Fibroblast of lung (primary cell): ENCODE results near the gene TET1. TPM values are rescaled to one million over a fixed set of nuclear protein-coding genes. Genes with fewer than 3 reads are reported as not detected.
"Not testable (repeated sequence)": the region's sequence is repeated elsewhere in the genome, so short reads cannot be mapped to it uniquely, and the experiment has no call there.

ENCODE experiments used
- DNase-seq, 2 donors: peaks; one replicate each; pipeline versions ENCODE4 v3.0.0 to v3.0.0-alpha.2; 2010; ENCODE audit warnings: low read depth in 2 of 2
- H2AFZ ChIP-seq: 2 replicates; pipeline ENCODE4 v1.5.1; 2012; ENCODE audit warnings: low read length, control low read depth, inconsistent platforms
- H3K27ac ChIP-seq: 2 replicates; pipeline ENCODE4 v1.5.1; 2011; ENCODE audit warnings: low read length, control low read depth; ENCODE audit not compliant: insufficient read depth
- H3K27me3 ChIP-seq: 2 replicates; pipeline ENCODE4 v1.5.1; 2011; ENCODE audit warnings: mild to moderate bottlenecking, low read length; ENCODE audit not compliant: control insufficient read depth, insufficient read depth
- H3K36me3 ChIP-seq: 2 replicates; pipeline ENCODE4 v1.5.1; 2011; ENCODE audit warnings: low read length; ENCODE audit not compliant: control insufficient read depth, insufficient read depth
- H3K4me1 ChIP-seq: 2 replicates; pipeline ENCODE4 v1.5.1; 2011; ENCODE audit warnings: low read length; ENCODE audit not compliant: control insufficient read depth, insufficient read depth; ENCODE audit errors: extremely low read depth
- H3K4me2 ChIP-seq: 2 replicates; pipeline ENCODE4 v1.5.1; 2011; ENCODE audit warnings: low read length, control low read depth; ENCODE audit not compliant: insufficient read depth; ENCODE audit errors: extremely low read depth
- H3K4me3 ChIP-seq, 4 experiments: fragments of 200-600 bp in 1 of 4; sonication (generic) in 1 of 4; replicated peaks in 1 of 4; 2 replicates each; pipeline ENCODE4 v1.5.1; 2011 to 2016; ENCODE audit warnings: low read length in 4 of 4, low read depth in 3 of 4, mild to moderate bottlenecking in 3 of 4, control low read depth in 2 of 4, inconsistent platforms in 1 of 4, mixed read lengths in 1 of 4; ENCODE audit not compliant: insufficient read depth in 1 of 4; ENCODE audit errors: control extremely low read depth in 1 of 4
- H3K79me2 ChIP-seq: 2 replicates; pipeline ENCODE4 v1.5.1; 2012; ENCODE audit warnings: mild to moderate bottlenecking, low read length, inconsistent platforms; ENCODE audit not compliant: control insufficient read depth, insufficient read depth
- H3K9ac ChIP-seq: 2 replicates; pipeline ENCODE4 v1.5.1; 2011; ENCODE audit warnings: mild to moderate bottlenecking, low read length, control low read depth; ENCODE audit not compliant: insufficient read depth
- H3K9me3 ChIP-seq: 2 replicates; pipeline ENCODE4 v1.5.1; 2012; ENCODE audit warnings: low read depth, low read length; ENCODE audit not compliant: control insufficient read depth, insufficient read depth
- H4K20me1 ChIP-seq: 2 replicates; pipeline ENCODE4 v1.5.1; 2011; ENCODE audit warnings: low read length; ENCODE audit not compliant: control insufficient read depth, insufficient read depth; ENCODE audit errors: extremely low read depth
- EZH2 ChIP-seq: IDR thresholded peaks from 2 replicates; pipeline ENCODE4 v1.5.1; 2012; ENCODE audit warnings: low read length, control low read depth, mild to moderate bottlenecking; ENCODE audit errors: missing control alignments
- polyA plus RNA-seq, 2 donors: library from polyadenylated mRNA; depleted of rRNA in 1 of 2; stranded (reverse) in 1 of 2; unstranded in 1 of 2; fragments of >200 nt; gene quantifications; 2 replicates each; pipeline ENCODE4 v1.2.1, GENCODE V29; 2011 to 2012; ENCODE audit warnings: missing spikeins in 1 of 2
- total RNA-seq: library from RNA; depleted of rRNA; stranded (reverse); fragments of >200 nt; gene quantifications from 2 replicates; pipeline ENCODE4 v1.2.1, GENCODE V29; 2014
- TF ChIP-seq, protein P1 (sequence below), 2 donors: IDR thresholded peaks in 1 of 2; conservative IDR thresholded peaks in 1 of 2; 1 replicate in 1 of 2; 2 replicates in 1 of 2; pipeline ENCODE4 v1.5.1; 2011 to 2012; ENCODE audit warnings: low read length in 2 of 2, control low read depth in 1 of 2, inconsistent platforms in 1 of 2, low read depth in 1 of 2, mild to moderate bottlenecking in 1 of 2

TET1 gene
- total and polyA plus RNA-seq, 2 donors (not counting 1 experiment from before 2014, with no cell fraction given), result 3.3 to 4.7 TPM

DNA sequence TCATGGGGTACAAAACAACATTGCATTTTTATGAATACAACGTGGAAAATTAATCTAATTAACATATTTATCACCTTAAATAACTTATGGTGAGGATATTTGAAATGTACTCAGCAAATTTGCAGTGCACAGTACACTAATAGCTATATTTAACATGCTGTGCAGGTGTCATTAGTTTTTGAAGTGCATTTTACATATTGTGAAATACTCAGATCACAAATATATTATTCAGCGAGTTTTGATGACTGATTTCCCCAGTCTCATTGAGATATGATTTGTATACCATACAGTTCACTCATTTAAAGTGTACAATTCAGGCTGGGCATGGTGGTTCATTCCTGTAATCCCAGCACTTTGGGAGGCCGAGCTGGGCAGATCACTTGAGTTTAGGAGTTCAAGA, 59.5 kb downstream of the TET1 start:
- H3K36me3 ChIP-seq, result no peaks in the 10 kb centered on the region
- no peaks in the 10 kb centered on the region for H3K9me3 ChIP-seq
- no peak overlapping the region for H2AFZ ChIP-seq
- H4K20me1 ChIP-seq, result no peaks in the 10 kb centered on the region
- no peaks in the 10 kb centered on the region for H3K79me2 ChIP-seq
- H3K27me3 ChIP-seq, result no peaks in the 10 kb centered on the region
- H3K4me1 ChIP-seq, result no peaks in the 10 kb centered on the region
- no peak overlapping the region for H3K4me3 ChIP-seq
- no peak overlapping the region for H3K4me2 ChIP-seq
- no peak overlapping the region for H3K9ac ChIP-seq
- TF ChIP-seq, protein P1, sequence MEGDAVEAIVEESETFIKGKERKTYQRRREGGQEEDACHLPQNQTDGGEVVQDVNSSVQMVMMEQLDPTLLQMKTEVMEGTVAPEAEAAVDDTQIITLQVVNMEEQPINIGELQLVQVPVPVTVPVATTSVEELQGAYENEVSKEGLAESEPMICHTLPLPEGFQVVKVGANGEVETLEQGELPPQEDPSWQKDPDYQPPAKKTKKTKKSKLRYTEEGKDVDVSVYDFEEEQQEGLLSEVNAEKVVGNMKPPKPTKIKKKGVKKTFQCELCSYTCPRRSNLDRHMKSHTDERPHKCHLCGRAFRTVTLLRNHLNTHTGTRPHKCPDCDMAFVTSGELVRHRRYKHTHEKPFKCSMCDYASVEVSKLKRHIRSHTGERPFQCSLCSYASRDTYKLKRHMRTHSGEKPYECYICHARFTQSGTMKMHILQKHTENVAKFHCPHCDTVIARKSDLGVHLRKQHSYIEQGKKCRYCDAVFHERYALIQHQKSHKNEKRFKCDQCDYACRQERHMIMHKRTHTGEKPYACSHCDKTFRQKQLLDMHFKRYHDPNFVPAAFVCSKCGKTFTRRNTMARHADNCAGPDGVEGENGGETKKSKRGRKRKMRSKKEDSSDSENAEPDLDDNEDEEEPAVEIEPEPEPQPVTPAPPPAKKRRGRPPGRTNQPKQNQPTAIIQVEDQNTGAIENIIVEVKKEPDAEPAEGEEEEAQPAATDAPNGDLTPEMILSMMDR (conservative IDR thresholded peaks at IDR 0.05 in 1 of 2, IDR thresholded peaks at IDR 0.05 in 1 of 2; ENCODE audit: low read depth in 1 of 2, low read length in 2 of 2), result no peak
- TF ChIP-seq EZH2, result no peak
- no peak overlapping the region for H3K27ac ChIP-seq
- DNase-seq, result no peak

- H4K20me1 ChIP-seq, result no peaks in the 10 kb centered on the region
- no peaks in the 10 kb centered on the region for H3K36me3 ChIP-seq
- H3K27ac ChIP-seq, result no peak overlapping the region
- H3K4me3 ChIP-seq, result no peak overlapping the region
- no peak overlapping the region for H2AFZ ChIP-seq
- no peaks in the 10 kb centered on the region for H3K79me2 ChIP-seq
- DNase-seq, result no peak
- no peak overlapping the region for H3K4me2 ChIP-seq
- H3K9me3 ChIP-seq, result no peaks in the 10 kb centered on the region
- H3K9ac ChIP-seq, result no peak overlapping the region
- H3K27me3 ChIP-seq, result no peaks in the 10 kb centered on the region
- TF ChIP-seq EZH2, result no peak
- TF ChIP-seq, protein P1 (conservative IDR thresholded peaks at IDR 0.05 in 1 of 2, IDR thresholded peaks at IDR 0.05 in 1 of 2; ENCODE audit: low read depth in 1 of 2, low read length in 2 of 2), result no peak
- no peaks in the 10 kb centered on the region for H3K4me1 ChIP-seq
Measured at GRCh38 chr10:68625316-68625921, 65.3 kb downstream of the TET1 start.

- no peaks in the 10 kb centered on the region for H3K9me3 ChIP-seq
- H3K27ac ChIP-seq, result no peak overlapping the region
- TF ChIP-seq EZH2, result no peak
- TF ChIP-seq, protein P1 (conservative IDR thresholded peaks at IDR 0.05 in 1 of 2, IDR thresholded peaks at IDR 0.05 in 1 of 2; ENCODE audit: low read depth in 1 of 2, low read length in 2 of 2), result no peak
- H3K79me2 ChIP-seq, result no peaks in the 10 kb centered on the region
- no peak overlapping the region for H2AFZ ChIP-seq
- no peaks in the 10 kb centered on the region for H3K27me3 ChIP-seq
- H3K36me3 ChIP-seq, result no peaks in the 10 kb centered on the region
- H3K4me3 ChIP-seq, result no peak overlapping the region
- peak; percentile 42 to 66 for DNase-seq
- no peak overlapping the region for H3K9ac ChIP-seq
- H3K4me2 ChIP-seq, result no peak overlapping the region
- no peaks in the 10 kb centered on the region for H3K4me1 ChIP-seq
- H4K20me1 ChIP-seq, result no peaks in the 10 kb centered on the region
Measured at GRCh38 chr10:68628576-68629127, 68.5 kb downstream of the TET1 start.

GRCh38 chr10:68632271-68632560, 72.1 kb downstream of the TET1 start:
- DNase-seq, H3K4me1 ChIP-seq, H3K79me2 ChIP-seq, H3K27me3 ChIP-seq, H4K20me1 ChIP-seq, H3K4me3 ChIP-seq, H2AFZ ChIP-seq, H3K4me2 ChIP-seq, H3K9me3 ChIP-seq, H3K36me3 ChIP-seq, H3K9ac ChIP-seq, H3K27ac ChIP-seq: not testable (repeated sequence)
